ENCODE results near the gene UIMC1. TPM values are rescaled to one million over a fixed set of nuclear protein-coding genes. Genes with fewer than 3 reads are reported as not detected.

UIMC1 gene
- total and polyA plus RNA-seq, 11 donors, result 14.8 to 40.2 (median 31.9) TPM

Other genes starting within 250 kb of the UIMC1 start
- gene UNC5A, start 196.2 kb downstream of the UIMC1 start, total RNA-seq, result under 1 TPM in 4 of 9 donors, not detected in 5; 0.09 to 0.43 (median 0.20) TPM
- not detected for gene UNC5A, start 196.2 kb downstream of the UIMC1 start, polyA plus RNA-seq
- gene HK3, start 107.4 kb downstream of the UIMC1 start, total RNA-seq, result 10 to 100 TPM in 2 of 9 donors, 1 to 10 TPM in 6, under 1 TPM in 1; 0.46 to 44.0 (median 2.4) TPM
- 1 to 10 TPM; 4.2 to 4.3 TPM for gene HK3, start 107.4 kb downstream of the UIMC1 start, polyA plus RNA-seq
- gene ZNF346, start 15.9 kb upstream of the UIMC1 start, total RNA-seq, result 10 to 100 TPM in 2 of 9 donors, 1 to 10 TPM in 7; 6.5 to 11.9 (median 7.5) TPM
- 1 to 10 TPM; 4.4 to 8.0 TPM for gene ZNF346, start 15.9 kb upstream of the UIMC1 start, polyA plus RNA-seq
- gene FGFR4, start 80.1 kb upstream of the UIMC1 start, total RNA-seq, result 1 to 10 TPM in 3 of 9 donors, under 1 TPM in 5, not detected in 1; 0.35 to 2.6 (median 0.49) TPM
- under 1 TPM; 0.46 to 0.65 TPM for gene FGFR4, start 80.1 kb upstream of the UIMC1 start, polyA plus RNA-seq
- gene NSD1, start 127.0 kb upstream of the UIMC1 start, total RNA-seq, result 10 to 100 TPM; 25.8 to 64.6 (median 47.8) TPM
- gene NSD1, start 127.0 kb upstream of the UIMC1 start, polyA plus RNA-seq, result 10 to 100 TPM; 10.9 to 16.1 TPM